D341Med (cell line): Measurements from ENCODE around the gene EIF4E2.

Experiments
- DNase-seq: peaks from one replicate; pipeline ENCODE4 v3.0.0; 2012; ENCODE audit warnings: low spot score

The EIF4E2 gene

GRCh38 chr2:232597362-232598079 is 47.0 kb downstream of the EIF4E2 start:
- DNase-seq: no peak

GRCh38 chr2:232598293-232598692 is 47.8 kb downstream of the EIF4E2 start:
- DNase-seq: no peak

- DNase-seq: peak; percentile 91
Measured at GRCh38 chr2:232600053-232600773, 49.7 kb downstream of the EIF4E2 start.

- DNase-seq: no peak
Measured at GRCh38 chr2:232603283-232603682, 52.8 kb downstream of the EIF4E2 start.

- no peak for DNase-seq
Measured at GRCh38 chr2:232604535-232604934, 54.0 kb downstream of the EIF4E2 start.

- DNase-seq: no peak
Measured at GRCh38 chr2:232607011-232607410, 56.5 kb downstream of the EIF4E2 start.

GRCh38 chr2:232609607-232610006 is 59.1 kb downstream of the EIF4E2 start:
- no peak for DNase-seq

- DNase-seq: no peak
Measured at GRCh38 chr2:232610081-232610480, 59.6 kb downstream of the EIF4E2 start.

GRCh38 chr2:232611061-232611460 is 60.6 kb downstream of the EIF4E2 start:
- no peak for DNase-seq

GRCh38 chr2:232611559-232612218 is 61.2 kb downstream of the EIF4E2 start:
- peak; percentile 75 for DNase-seq

GRCh38 chr2:232613538-232614134 is 63.1 kb downstream of the EIF4E2 start:
- no peak for DNase-seq

GRCh38 chr2:232615339-232615738 is 64.8 kb downstream of the EIF4E2 start:
- no peak for DNase-seq
